Tibial artery (tissue), 4 donors: ENCODE data around the gene TRMT1L.

Experiments
- DNase-seq, 2 donors: peaks; one replicate each; pipeline ENCODE4 v3.0.0-alpha.2; 2019
- H3K27ac ChIP-seq, 2 donors: fragments of 200-600 bp; sonication (generic) in 1 of 2; 1 replicate in 1 of 2; 2 replicates in 1 of 2; pipeline ENCODE4 v1.5.1; 2018 to 2019; ENCODE audit warnings: mild to moderate bottlenecking in 1 of 2
- H3K27me3 ChIP-seq, 2 donors: fragments of 200-600 bp; sonication (generic) in 1 of 2; one replicate each; pipeline versions ENCODE4 v1.5.1 to v1.6.0; 2016 to 2019
- H3K36me3 ChIP-seq, 3 donors: fragments of 200-600 bp; sonication (generic) in 2 of 3; one replicate each; pipeline ENCODE4 v1.5.1; 2016 to 2019; ENCODE audit warnings: mild to moderate bottlenecking in 2 of 3
- H3K4me1 ChIP-seq, 4 donors: fragments of 200-600 bp; sonication (generic) in 2 of 4; 1 replicate in 3 of 4; 2 replicates in 1 of 4; pipeline ENCODE4 v1.5.1; 2016 to 2019
- H3K4me3 ChIP-seq, 2 donors: fragments of 200-600 bp; sonication (generic) in 1 of 2; 1 replicate in 1 of 2; 2 replicates in 1 of 2; pipeline ENCODE4 v1.5.1; 2018 to 2019; ENCODE audit warnings: mild to moderate bottlenecking in 2 of 2
- H3K9me3 ChIP-seq, 3 donors: fragments of 200-600 bp; sonication (generic) in 1 of 3; one replicate each; pipeline ENCODE4 v1.5.1; 2016 to 2019
- intact Hi-C: fragments of 100-400 bp; cut with DNase I; formaldehyde crosslinking; loops from one replicate; pipeline ENCODE4 v1.15.0; 2023; ENCODE audit warnings: low total_unique reads
- TF ChIP-seq, protein P1 (sequence below), 2 experiments: fragments of 200-600 bp in 1 of 2; fragments of 450-650 bp in 1 of 2; IDR thresholded peaks; one replicate each; pipeline ENCODE4 v1.5.1; 2017 to 2019; ENCODE audit warnings: antibody characterized with exemption in 2 of 2, mild to moderate bottlenecking in 1 of 2, moderate library complexity in 1 of 2

TRMT1L gene

DNA sequence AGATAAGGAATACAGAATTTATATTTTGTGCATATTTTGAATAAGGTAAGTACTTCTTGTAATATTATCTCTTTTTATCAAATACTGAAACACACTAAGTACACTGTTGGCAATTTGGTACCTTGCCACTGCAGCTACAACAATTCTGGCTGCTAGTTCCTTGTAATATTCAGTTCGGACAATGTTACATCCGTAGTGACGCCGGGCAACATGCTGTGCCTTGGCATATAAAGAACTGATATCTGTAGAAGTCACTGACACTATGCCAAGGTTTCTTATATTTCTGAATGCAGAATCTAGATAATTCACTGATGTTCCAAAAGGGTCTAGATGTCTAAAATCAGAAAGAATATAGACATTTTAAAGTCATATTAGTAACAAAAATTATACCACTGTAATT is 17.5 kb downstream of the TRMT1L start:
- Histone ChIP-seq H3K4me3 (no peak overlapping the region), H3K4me1 (no peaks in the 10 kb centered on the region), H3K9me3 (no peaks in the 10 kb centered on the region), H3K36me3 (peaks cover 44 to 74% (median 44%) of the 10 kb centered on the region in 3 donors), H3K27me3 (no peaks in the 10 kb centered on the region), H3K27ac (no peak overlapping the region)
- intact Hi-C loops = no loop called here
- no peak for DNase-seq
- TF ChIP-seq, protein P1, sequence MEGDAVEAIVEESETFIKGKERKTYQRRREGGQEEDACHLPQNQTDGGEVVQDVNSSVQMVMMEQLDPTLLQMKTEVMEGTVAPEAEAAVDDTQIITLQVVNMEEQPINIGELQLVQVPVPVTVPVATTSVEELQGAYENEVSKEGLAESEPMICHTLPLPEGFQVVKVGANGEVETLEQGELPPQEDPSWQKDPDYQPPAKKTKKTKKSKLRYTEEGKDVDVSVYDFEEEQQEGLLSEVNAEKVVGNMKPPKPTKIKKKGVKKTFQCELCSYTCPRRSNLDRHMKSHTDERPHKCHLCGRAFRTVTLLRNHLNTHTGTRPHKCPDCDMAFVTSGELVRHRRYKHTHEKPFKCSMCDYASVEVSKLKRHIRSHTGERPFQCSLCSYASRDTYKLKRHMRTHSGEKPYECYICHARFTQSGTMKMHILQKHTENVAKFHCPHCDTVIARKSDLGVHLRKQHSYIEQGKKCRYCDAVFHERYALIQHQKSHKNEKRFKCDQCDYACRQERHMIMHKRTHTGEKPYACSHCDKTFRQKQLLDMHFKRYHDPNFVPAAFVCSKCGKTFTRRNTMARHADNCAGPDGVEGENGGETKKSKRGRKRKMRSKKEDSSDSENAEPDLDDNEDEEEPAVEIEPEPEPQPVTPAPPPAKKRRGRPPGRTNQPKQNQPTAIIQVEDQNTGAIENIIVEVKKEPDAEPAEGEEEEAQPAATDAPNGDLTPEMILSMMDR (IDR thresholded peaks at IDR 0.05) = no peak

- Histone ChIP-seq H3K9me3 (no peaks in the 10 kb centered on the region), H3K4me1 (no peaks in the 10 kb centered on the region), H3K27ac (no peak overlapping the region), H3K36me3 (peaks cover 50 to 74% (median 50%) of the 10 kb centered on the region in 3 donors), H3K27me3 (no peaks in the 10 kb centered on the region), H3K4me3 (no peak overlapping the region)
- DNase-seq = no peak
- TF ChIP-seq, protein P1 (IDR thresholded peaks at IDR 0.05) = no peak
- intact Hi-C loops = no loop called here
Measured at GRCh38 chr1:185137896-185138545, 18.7 kb downstream of the TRMT1L start.

DNA sequence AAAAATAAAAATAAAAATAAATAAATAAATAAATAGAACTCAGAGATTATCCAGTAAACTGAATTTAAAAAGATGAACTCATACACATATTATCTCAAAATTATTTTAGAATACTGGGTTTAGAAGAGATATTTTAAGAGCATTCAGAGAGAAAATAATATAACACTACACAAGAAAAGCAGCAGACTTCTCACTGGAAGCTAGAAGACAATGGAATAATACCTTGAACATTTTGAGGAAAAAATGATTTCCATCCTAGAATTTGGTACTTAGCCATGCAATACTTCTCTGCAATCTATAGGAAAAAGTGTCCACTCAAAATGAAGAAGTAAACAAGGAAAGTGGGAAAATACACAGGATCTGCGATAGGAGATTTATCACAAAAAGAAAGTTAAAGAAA is 24.2 kb downstream of the TRMT1L start:
- H3K36me3 ChIP-seq = peaks cover 65 to 83% (median 71%) of the 10 kb centered on the region in 3 donors

DNA sequence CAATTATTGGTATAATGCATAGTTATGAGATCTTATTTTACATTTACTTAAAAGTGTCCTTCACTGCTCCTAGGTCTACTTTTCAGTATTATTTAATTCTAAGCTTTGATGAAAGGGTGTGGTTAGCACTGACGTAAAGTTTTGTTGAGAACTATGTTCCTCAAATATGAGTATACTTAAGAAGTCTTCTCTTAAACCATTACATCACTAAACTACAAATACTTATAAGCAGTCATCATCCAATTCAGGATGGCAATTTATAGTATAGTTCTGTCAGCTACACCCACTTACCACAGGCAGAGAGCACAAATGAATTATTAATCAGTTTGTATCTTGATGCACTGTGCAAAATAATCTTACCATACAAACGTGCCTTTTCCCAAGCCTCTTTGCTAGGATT is 27.0 kb downstream of the TRMT1L start:
- TF ChIP-seq, protein P1 (IDR thresholded peaks at IDR 0.05) = no peak
- intact Hi-C loops = no loop called here
- Histone ChIP-seq H3K27ac (no peak overlapping the region), H3K9me3 (no peaks in the 10 kb centered on the region), H3K36me3 (peaks cover 63 to 87% (median 80%) of the 10 kb centered on the region in 3 donors), H3K4me1 (no peaks in the 10 kb centered on the region), H3K27me3 (no peaks in the 10 kb centered on the region), H3K4me3 (no peak overlapping the region)
- DNase-seq = no peak

More for the DNA sequence above, 24.2 kb downstream of the TRMT1L start:
- H3K9me3 ChIP-seq = no peaks in the 10 kb centered on the region
- intact Hi-C loops = no loop called here
- no peaks in the 10 kb centered on the region for H3K4me1 ChIP-seq
- H3K27me3 ChIP-seq = no peaks in the 10 kb centered on the region
- no peak overlapping the region for H3K27ac ChIP-seq
- no peak overlapping the region for H3K4me3 ChIP-seq
- no peak for DNase-seq
- TF ChIP-seq, protein P1 (IDR thresholded peaks at IDR 0.05) = no peak

- TF ChIP-seq, protein P1 (IDR thresholded peaks at IDR 0.05) = no peak
- intact Hi-C loops = no loop called here
- H3K27ac ChIP-seq = no peak overlapping the region
Measured at GRCh38 chr1:185112356-185112755, 44.4 kb downstream of the TRMT1L start.

More at GRCh38 chr1:185112356-185112755, 44.4 kb downstream of the TRMT1L start:
- no peak for DNase-seq
- Histone ChIP-seq H3K4me3 (no peak overlapping the region), H3K36me3 (peaks cover 0 to 4% (median 3%) of the 10 kb centered on the region in 3 donors), H3K4me1 (no peaks in the 10 kb centered on the region), H3K9me3 (peaks cover 0 to 27% (median 18%) of the 10 kb centered on the region in 3 donors), H3K27me3 (no peaks in the 10 kb centered on the region)
